Measurements from ENCODE around the gene KREMEN1. TPM values are rescaled to one million over a fixed set of nuclear protein-coding genes. Genes with fewer than 3 reads are reported as not detected.

KREMEN1 gene
- total RNA-seq, 4 donors from 2014 or later, result 7.5 to 35.8 (median 15.4) TPM

DNA sequence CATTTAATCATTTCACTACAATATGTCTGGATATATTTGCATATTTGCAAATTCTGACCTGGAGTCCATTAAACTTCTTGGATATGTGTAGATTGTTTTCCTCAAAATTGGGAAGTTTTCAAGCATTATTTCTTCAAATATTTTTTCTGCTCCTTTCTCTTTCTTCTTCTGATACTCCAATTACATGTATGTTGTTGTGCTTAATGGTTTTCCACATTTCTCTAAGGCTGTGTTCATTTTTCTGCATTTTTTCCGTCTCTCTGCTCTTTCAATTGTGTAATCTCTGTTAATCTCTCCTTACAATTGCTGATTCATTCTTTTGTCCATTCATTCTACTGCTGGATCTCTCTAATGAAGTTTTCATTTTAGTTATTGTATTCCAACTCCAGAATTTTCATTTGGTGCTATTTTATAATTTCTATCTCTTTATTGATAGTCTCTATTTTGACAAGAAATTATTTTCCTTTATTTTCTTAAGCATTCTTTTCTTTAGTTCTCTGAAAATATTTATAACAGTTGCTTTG lies 102.5 kb downstream of the KREMEN1 start:
- no peak overlapping the region for H3K4me3 ChIP-seq
- no peaks in the 10 kb centered on the region for H3K9me3 ChIP-seq
- no peak for ATAC-seq
- no peaks in the 10 kb centered on the region for H3K27me3 ChIP-seq
- intact Hi-C loops (cut with DNase I; ENCODE audit: low total_unique reads) (no loop called here), in situ Hi-C loops (cut with MboI; ENCODE audit: low sequenced_read_pairs in 4 of 4) (no loop called here)
- TF ChIP-seq POLR2A (IDR thresholded peaks at IDR 0.05), result no peak
- TF ChIP-seq, protein P1, sequence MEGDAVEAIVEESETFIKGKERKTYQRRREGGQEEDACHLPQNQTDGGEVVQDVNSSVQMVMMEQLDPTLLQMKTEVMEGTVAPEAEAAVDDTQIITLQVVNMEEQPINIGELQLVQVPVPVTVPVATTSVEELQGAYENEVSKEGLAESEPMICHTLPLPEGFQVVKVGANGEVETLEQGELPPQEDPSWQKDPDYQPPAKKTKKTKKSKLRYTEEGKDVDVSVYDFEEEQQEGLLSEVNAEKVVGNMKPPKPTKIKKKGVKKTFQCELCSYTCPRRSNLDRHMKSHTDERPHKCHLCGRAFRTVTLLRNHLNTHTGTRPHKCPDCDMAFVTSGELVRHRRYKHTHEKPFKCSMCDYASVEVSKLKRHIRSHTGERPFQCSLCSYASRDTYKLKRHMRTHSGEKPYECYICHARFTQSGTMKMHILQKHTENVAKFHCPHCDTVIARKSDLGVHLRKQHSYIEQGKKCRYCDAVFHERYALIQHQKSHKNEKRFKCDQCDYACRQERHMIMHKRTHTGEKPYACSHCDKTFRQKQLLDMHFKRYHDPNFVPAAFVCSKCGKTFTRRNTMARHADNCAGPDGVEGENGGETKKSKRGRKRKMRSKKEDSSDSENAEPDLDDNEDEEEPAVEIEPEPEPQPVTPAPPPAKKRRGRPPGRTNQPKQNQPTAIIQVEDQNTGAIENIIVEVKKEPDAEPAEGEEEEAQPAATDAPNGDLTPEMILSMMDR (IDR thresholded peaks at IDR 0.05 in 4 of 5, conservative IDR thresholded peaks at IDR 0.05 in 1 of 5), result no peak
- no peaks in the 10 kb centered on the region for H3K4me1 ChIP-seq
- H3K27ac ChIP-seq, result no peak overlapping the region
- no peaks in the 10 kb centered on the region for H3K36me3 ChIP-seq
- DNase-seq, result no peak

DNA sequence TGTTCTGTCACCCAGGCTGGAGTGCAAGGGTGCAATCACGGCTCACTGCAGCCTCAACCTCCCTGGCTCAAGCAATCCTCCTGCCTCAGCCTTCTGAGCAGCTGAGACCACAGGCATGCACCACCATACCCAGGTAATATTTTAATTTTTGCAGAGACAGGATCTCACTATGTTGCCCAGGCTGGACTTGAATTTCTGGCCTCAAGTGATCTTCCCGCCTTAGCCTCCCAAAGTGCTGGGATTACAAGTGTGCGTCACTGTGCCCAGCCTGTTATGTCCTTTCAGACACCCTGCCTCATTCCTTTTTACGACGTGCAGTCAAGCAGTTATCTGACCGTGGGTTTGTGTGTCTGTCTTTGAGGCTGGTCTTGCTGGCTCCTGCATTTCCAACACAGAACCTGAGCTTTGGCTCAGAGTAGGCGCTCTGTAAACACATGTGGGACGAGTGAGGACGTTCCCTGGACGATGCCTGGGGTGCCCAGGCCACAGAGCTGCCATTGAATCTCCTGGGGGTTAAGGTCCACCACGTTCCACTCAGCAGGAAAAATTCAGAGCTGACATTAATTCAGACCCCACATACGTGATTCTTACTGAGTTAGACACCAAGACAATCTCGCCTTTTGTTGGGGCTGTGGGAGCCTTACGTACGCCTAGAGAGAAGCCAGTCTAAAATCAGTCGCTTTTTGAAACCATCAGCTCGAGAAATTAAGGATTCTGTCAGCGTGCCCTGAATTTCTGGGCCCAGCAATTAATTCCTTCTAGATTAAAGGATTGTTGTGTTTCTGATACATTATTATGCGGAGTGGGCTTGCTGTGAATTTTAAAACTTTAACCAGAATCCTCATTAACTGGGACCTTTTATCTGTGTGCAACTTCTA lies 111.4 kb downstream of the KREMEN1 start:
- in situ Hi-C loops (cut with MboI; ENCODE audit: low sequenced_read_pairs in 4 of 4), result no loop called here
- intact Hi-C loops (cut with DNase I; ENCODE audit: low total_unique reads), result no loop called here
- DNase-seq (no peak), ATAC-seq (no peak)
- Histone ChIP-seq H3K4me3 (no peak overlapping the region), H3K9me3 (no peaks in the 10 kb centered on the region), H3K27me3 (no peaks in the 10 kb centered on the region), H3K36me3 (no peaks in the 10 kb centered on the region), H3K27ac (no peak overlapping the region), H3K4me1 (no peaks in the 10 kb centered on the region)
- TF ChIP-seq POLR2A (IDR thresholded peaks at IDR 0.05), result no peak
- TF ChIP-seq, protein P1 (IDR thresholded peaks at IDR 0.05 in 4 of 5, conservative IDR thresholded peaks at IDR 0.05 in 1 of 5), result no peak

DNA sequence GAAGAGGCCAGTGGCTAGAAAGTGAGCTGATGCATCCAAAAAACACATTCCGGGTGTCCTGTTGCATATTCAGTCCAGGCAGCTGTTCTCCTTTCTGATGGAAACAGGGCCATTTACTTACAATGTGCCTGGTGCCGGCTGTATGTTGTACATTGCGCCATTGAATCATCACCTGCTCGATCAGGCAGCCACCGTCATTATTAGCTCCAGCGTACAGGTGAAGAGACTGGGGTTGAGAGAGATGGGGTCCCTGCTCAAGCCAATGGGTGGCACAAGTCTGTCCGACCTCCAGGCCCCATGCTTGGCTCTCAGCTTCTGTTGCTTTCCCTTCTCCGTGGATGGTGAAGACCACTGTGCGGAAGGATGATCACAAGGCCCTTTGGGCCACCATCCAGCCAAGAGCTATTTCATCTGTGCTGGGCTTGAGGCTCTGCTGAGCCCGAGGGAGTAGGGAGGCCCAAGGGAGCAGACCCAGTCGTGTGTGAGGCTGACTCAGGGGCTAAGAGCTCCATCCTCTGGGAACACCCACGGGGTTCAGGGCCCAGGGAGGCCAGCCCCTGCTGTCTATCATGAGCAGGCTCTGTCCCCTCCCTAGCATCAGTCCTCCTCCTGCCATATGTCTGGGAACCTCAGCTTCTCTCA lies 112.1 kb downstream of the KREMEN1 start:
- Histone ChIP-seq H3K4me1 (no peaks in the 10 kb centered on the region), H3K27me3 (no peaks in the 10 kb centered on the region), H3K4me3 (no peak overlapping the region), H3K9me3 (no peaks in the 10 kb centered on the region), H3K36me3 (no peaks in the 10 kb centered on the region), H3K27ac (no peak overlapping the region)
- DNase-seq, result no peak
- no peak for TF ChIP-seq POLR2A (IDR thresholded peaks at IDR 0.05)
- TF ChIP-seq, protein P1 (IDR thresholded peaks at IDR 0.05 in 4 of 5, conservative IDR thresholded peaks at IDR 0.05 in 1 of 5), result no peak
- no peak for ATAC-seq
- intact Hi-C loops (cut with DNase I; ENCODE audit: low total_unique reads) (no loop called here), in situ Hi-C loops (cut with MboI; ENCODE audit: low sequenced_read_pairs in 4 of 4) (no loop called here)

DNA sequence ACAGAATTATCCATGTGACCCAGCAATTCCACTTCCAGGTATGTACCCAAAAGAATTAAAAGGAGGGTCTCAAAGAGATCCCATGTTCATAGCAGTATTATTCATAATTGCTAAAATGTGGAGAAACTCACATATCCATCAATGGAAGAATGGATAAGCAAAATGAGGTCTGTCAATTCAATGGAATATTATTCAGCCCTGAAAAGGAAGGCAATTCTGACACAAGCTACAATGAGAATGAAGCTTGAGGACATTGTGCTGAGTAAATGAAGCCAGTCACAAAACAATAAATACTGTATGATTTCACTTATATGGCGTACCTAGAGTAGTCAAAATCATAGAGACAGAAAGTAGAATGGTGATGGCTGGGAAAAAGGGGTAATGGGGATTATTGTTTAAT lies 113.5 kb downstream of the KREMEN1 start:
- H3K27me3 ChIP-seq, result no peaks in the 10 kb centered on the region
- TF ChIP-seq, protein P1 (IDR thresholded peaks at IDR 0.05 in 4 of 5, conservative IDR thresholded peaks at IDR 0.05 in 1 of 5), result no peak
- H3K36me3 ChIP-seq, result no peaks in the 10 kb centered on the region
- no peak overlapping the region for H3K4me3 ChIP-seq
- DNase-seq (no peak), ATAC-seq (no peak)
- no peak overlapping the region for H3K27ac ChIP-seq
- in situ Hi-C loops (cut with MboI; ENCODE audit: low sequenced_read_pairs in 4 of 4), result no loop called here
- intact Hi-C loops (cut with DNase I; ENCODE audit: low total_unique reads), result no loop called here
- no peaks in the 10 kb centered on the region for H3K4me1 ChIP-seq
- no peaks in the 10 kb centered on the region for H3K9me3 ChIP-seq
